AG09319 (cell line): ENCODE results near the gene SCFD2.

Experiments
- DNase-seq: peaks from one replicate; pipeline ENCODE4 v3.0.0-alpha.2; 2010; ENCODE audit warnings: low read depth; ENCODE audit errors: extremely low read depth
- TF ChIP-seq, protein P1 (sequence below): IDR thresholded peaks from 2 replicates; pipeline ENCODE4 v1.5.1; 2011; ENCODE audit warnings: low read depth, mild to moderate bottlenecking, inconsistent platforms, low read length, moderate library complexity

Gene SCFD2

DNA sequence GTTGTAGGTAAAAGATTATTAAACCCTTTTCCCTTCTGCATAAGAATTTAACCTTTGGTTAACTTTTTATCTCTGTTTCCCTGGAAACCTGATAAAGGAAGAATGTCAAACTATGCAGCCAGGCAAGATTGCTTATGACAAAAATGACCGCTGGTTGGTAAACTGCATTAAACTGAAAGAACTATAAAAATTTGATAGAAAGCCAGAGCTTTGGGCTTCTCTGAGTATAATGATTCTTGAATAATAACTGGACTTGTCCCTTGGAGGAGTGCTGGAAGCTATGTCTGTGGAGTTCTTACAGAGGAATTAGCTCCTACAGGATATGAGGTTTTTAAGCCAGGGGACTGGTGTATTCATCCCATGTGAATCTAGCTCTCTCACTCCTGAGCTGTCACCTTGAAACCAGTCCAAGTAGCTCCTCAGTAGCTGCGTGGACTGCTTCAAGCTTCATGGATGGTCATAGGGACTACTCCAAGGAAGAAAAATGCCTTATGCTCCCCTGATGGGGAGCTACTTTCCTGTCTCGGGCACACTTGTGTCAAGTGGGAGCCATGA, 451.7 kb downstream of the SCFD2 start:
- DNase-seq: no peak

DNA sequence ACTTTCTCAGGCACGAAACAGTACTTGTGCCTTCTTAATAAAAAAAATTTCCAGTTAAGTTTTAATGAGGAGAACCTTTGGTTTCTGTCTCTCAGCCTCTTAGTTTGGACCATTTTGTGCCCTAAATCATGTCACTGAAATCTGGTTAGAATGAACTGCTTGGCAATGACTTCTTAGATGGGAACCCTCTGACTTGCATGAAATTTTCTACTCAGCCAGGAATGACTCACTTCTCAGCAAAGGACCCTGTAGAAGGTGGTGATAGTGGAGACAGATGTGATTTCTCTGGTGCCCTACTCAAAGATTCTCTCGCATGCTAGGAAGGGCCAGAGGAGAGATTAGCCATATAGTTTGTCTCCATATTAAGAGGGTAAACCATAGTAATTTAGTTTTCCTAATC, 453.3 kb downstream of the SCFD2 start:
- DNase-seq: no peak
- TF ChIP-seq, protein P1, sequence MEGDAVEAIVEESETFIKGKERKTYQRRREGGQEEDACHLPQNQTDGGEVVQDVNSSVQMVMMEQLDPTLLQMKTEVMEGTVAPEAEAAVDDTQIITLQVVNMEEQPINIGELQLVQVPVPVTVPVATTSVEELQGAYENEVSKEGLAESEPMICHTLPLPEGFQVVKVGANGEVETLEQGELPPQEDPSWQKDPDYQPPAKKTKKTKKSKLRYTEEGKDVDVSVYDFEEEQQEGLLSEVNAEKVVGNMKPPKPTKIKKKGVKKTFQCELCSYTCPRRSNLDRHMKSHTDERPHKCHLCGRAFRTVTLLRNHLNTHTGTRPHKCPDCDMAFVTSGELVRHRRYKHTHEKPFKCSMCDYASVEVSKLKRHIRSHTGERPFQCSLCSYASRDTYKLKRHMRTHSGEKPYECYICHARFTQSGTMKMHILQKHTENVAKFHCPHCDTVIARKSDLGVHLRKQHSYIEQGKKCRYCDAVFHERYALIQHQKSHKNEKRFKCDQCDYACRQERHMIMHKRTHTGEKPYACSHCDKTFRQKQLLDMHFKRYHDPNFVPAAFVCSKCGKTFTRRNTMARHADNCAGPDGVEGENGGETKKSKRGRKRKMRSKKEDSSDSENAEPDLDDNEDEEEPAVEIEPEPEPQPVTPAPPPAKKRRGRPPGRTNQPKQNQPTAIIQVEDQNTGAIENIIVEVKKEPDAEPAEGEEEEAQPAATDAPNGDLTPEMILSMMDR: no peak

More for the DNA sequence above, 451.7 kb downstream of the SCFD2 start:
- TF ChIP-seq, protein P1: no peak

DNA sequence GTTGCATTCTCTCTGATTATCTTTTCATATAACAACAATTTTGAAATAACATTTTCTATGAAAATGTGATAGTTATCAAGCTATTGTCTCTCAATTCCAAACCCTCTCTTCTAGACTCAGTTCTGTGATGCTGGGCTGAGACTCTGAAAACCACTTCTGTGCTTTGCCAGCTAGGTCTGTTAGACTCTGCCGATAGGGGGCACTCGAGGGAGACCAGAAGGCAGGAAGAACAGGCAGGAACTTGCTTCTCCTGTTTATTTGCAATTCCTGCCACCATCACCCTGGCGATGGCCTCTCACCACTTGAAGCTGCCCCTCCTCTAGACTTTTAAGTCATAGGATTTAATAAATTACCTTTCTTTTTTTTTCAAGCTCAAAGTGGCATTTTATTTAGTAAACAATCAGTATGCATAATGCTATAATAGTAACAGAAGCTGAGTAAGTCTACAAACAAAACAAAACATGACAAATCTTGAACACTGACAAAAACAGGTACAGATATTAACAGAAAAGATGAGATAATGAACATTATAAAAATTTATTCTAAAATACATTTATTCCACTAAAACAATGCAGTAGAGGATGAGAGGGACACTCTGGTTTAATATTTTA, 454.1 kb downstream of the SCFD2 start:
- no peak for DNase-seq
- TF ChIP-seq, protein P1: peak; percentile 58

- TF ChIP-seq, protein P1: no peak
- no peak for DNase-seq
Observed at GRCh38 chr4:52910115-52910514, 455.7 kb downstream of the SCFD2 start.

- DNase-seq: no peak
- TF ChIP-seq, protein P1: no peak
Observed at GRCh38 chr4:52907510-52907909, 458.4 kb downstream of the SCFD2 start.

DNA sequence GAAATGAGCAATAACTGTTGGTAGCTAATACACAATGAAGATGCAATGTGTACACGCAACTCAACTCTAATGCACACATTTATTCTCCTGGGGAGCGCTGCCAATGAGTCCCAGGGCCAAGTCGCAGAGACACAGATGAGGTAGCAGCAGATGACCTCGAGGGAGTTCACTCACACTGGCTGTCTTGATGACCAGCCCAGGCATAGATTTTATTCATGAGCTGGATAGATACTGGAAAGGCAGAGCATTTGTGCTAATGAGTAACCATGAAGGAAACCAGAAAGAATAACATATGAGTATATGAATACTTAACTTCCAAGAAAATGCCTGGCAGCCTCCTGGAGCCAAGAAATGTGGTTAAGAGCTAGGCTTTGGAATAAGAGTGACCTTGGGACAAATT, 461.4 kb downstream of the SCFD2 start:
- TF ChIP-seq, protein P1: no peak

GRCh38 chr4:52903273-52903672, 462.6 kb downstream of the SCFD2 start:
- no peak for DNase-seq
- TF ChIP-seq, protein P1: no peak

More for the DNA sequence above, 461.4 kb downstream of the SCFD2 start:
- DNase-seq: no peak
